HG02588 (cell line): ENCODE measurements around the gene CCRL2.

ENCODE experiments used
- ATAC-seq: cut with Tn5 transposase; IDR thresholded peaks from one replicate; pipeline ENCODE4 v1.9.1; 2021; ENCODE audit warnings: mild to moderate bottlenecking, moderate library complexity; ENCODE audit not compliant: unreplicated experiment

The CCRL2 gene

GRCh38 chr3:46455231-46456115, 48.4 kb downstream of the CCRL2 start:
- no peak for ATAC-seq

- no peak for ATAC-seq
Observed at GRCh38 chr3:46456118-46456517, 49.1 kb downstream of the CCRL2 start.
